Measurements from ENCODE around the gene ABCG8.

- no peak for TF ChIP-seq CTCF (conservative IDR thresholded peaks at IDR 0.05; ENCODE audit: low read length)
- TF ChIP-seq EZH2phosphoT487 (IDR thresholded peaks at IDR 0.05; ENCODE audit: borderline replicate concordance), result no peak
Observed at GRCh38 chr2:43851011-43851980, 12.5 kb downstream of the ABCG8 start.

Data from Loucy (cell line).